ENCODE data around the gene GTF2E1.

- TF ChIP-seq CTBP1 (IDR thresholded peaks at IDR 0.05; ENCODE audit: borderline replicate concordance) = no peak
- TF ChIP-seq ZNF384 (IDR thresholded peaks at IDR 0.05) = no peak
- no peak for TF ChIP-seq BHLHE40 (IDR thresholded peaks at IDR 0.05; ENCODE audit: borderline replicate concordance)
- no peak for TF ChIP-seq TARDBP (IDR thresholded peaks at IDR 0.05)
- no peak for TF ChIP-seq SUZ12 (IDR thresholded peaks at IDR 0.05)
Observed at GRCh38 chr3:120726791-120727190, 15.8 kb upstream of the GTF2E1 start.
